GM18505 (cell line): ENCODE data around the gene PLCB2.

ENCODE experiments used
- ATAC-seq: cut with Tn5 transposase; IDR thresholded peaks from one replicate; pipeline ENCODE4 v1.9.1; 2021; ENCODE audit not compliant: unreplicated experiment
- POLR2A ChIP-seq: IDR thresholded peaks from 4 replicates; pipeline ENCODE4 v1.6.1; 2011; ENCODE audit warnings: borderline replicate concordance; ENCODE audit not compliant: insufficient read depth, insufficient read length; ENCODE audit errors: extremely low read depth

PLCB2 gene

DNA sequence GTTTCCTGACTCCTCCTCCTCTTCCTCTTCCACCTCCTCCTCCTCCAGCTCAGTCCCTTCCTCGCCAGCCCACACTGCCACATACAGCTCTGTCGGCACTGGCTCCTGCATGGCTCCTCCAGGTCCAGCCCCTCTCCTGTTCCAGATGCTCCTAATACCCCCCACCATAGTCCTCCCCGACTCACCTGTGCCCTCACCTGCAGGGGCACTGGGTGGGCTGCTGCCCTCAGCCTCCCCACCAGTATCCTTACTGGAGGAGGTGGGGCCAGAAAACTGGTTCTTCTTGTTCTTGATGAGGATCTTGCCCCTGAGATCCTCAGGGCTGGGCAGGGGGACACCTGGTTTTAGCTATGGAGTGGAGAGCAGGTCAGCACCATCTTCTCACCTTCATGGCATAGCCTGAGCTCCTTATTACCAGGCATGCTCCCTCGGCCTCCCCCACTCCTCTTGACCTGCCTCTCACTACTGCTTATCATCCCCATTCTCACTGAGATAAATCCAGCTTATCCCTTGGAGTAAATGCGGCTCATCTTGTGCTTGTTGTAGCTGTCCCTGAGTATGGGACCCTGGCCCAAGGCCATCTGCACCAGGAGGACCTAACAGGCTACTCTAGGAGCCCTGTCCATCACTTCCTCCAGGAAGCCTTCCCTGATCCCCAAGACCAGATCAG lies 11.0 kb downstream of the PLCB2 start:
- TF ChIP-seq POLR2A: no peak
- no peak for ATAC-seq

DNA sequence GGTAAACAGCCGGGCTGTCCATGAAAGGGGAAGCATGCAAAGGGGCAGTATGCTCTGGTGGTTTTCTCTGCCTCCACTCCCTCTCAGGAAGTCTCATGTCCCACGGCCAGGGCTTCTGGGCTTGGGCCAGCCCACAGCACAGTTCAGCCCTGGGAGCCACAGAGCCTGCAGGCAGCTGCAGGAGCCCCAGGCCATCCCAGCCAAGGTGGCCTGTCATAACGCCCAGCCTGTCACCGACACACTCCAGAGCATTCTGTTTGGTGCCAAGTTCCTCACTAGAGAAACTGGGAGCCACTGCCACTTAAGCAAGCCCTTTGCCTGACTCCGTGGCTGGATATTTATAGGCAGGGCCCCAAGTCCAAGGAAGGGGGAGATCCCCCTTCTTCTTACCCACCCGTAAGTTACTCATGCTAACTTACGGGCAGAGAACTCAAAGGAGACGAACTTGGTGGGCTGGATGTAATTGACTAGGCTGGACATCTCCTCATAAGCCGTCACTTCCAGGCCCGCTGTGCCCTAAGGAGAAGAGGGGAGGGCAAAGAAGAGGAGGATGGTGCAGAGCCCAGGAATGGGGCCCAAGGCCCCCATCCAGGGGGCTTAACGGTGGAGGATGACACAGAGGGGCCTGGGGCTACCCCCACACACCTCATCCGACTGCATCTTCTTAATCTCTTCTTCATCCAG lies 11.7 kb downstream of the PLCB2 start:
- no peak for TF ChIP-seq POLR2A
- no peak for ATAC-seq

GRCh38 chr15:40295297-40295696 lies 12.4 kb downstream of the PLCB2 start:
- no peak for TF ChIP-seq POLR2A
- ATAC-seq: no peak

DNA sequence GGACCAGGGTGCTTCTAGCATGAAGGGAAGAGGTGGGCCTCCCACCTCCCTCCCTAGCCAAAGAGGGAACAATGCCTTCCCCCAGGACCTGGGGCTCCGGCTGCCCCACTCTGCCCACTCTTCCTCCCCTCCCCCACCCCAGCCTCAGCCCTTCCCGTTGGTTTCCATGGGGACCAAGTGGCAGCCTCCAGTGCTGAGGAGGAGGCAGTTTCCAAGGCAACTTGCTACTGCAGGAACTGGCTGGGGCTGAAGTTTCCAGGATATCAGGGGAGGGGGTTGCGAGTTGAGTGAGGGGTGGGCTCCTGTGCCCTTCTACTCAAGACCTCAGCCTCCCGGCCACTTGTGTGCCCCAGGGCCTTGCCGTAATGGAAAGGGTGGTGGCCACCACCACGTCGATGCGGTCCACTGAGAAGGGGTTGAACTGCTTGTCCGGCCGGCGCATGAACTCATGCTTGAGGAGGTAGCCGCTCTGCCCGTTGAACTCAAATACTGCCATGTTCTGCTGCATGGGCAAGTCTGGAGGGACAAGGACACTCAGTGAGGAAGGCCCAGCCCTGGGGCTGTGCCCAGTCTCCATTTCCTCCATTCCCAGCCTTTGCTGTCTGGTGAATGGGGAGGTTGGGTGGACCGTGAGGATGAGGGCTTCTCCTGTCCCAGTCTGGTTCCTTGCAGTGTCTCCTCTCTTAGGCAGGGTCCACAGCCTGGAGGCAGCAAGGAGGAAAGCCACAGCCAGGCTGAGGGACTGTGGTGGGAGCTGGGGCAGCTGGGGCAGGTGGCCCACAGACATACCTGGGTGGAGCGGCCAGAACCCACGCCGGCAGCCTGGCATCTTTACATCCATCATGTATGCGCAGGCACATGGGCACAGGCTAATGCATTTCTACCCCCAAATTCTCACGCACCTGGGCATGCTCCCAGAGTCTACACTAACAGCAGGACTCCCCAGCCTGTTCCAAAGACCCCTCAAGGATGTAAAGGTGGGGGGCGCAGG lies 13.5 kb downstream of the PLCB2 start:
- no peak for ATAC-seq
- TF ChIP-seq POLR2A: no peak

GRCh38 chr15:40293006-40293405 lies 14.7 kb downstream of the PLCB2 start:
- TF ChIP-seq POLR2A: no peak
- no peak for ATAC-seq

- no peak for ATAC-seq
- TF ChIP-seq POLR2A: no peak
Measured at GRCh38 chr15:40292246-40292645, 15.5 kb downstream of the PLCB2 start.

DNA sequence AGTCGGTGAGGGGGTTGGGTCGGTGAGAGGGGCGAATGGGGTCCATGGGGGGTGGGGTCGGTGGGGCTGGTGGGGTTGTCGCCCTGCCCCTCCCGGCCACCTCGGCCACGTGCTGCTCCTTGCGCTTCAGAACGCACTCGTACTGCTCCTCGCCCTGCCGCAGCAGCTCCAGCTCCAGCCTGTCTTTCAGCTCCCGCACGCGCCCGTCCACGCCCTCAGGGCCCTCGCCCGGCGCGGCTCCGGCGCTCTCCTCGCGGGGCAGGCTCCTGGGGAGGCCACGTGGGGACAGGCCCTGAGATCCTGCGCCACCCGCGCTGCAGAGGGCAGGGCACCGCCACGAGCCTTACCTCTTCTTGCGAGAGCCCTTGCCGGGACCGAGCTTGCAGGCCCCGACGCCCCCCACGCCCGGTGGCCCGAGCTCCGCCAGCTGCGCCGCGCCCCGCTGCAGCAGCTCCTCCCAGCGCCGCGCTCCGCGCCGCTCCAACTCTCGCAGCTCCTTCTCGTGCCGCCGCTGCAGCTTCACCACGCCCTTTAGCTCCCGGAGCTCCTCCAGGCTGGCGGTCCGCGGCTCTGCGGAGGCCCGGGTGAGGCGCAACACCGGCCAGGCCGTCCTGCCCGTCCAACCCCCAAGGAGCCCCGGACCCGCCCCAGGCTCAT lies 16.7 kb downstream of the PLCB2 start:
- no peak for ATAC-seq
- no peak for TF ChIP-seq POLR2A

- no peak for TF ChIP-seq POLR2A
- ATAC-seq: no peak
Measured at GRCh38 chr15:40290545-40290917, 17.2 kb downstream of the PLCB2 start.

DNA sequence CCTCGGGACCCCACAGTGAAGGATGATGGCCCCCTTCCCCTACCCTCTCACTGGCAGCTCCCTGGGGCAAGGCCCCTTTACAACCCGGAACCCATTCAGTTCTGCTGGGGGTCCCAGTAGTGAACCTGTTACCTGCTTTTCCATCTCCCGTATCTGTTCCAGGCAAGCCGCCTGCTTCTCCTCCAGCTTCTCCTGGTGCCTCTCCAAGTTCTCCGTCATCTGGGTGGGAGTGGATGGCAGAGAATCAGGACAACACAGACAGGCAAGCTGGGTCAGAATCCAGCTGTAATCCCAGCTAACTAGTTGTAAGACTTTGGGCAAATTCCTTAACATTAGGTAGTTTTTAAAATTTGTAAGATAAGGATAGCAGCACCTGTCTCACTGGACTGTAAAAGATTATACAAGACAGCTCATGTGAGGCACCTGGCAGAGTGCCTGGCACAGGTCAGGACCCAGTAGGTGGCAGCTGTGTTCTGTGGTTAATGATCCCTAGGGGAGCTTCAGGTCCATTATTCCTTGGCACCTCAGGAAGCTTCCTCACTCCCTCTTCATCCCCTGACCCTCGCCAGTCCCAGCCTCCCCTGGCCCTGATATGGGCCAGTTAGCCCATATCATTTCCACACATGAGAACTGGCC lies 18.5 kb downstream of the PLCB2 start:
- no peak for TF ChIP-seq POLR2A
- ATAC-seq: no peak

GRCh38 chr15:40287968-40288367 lies 19.8 kb downstream of the PLCB2 start:
- no peak for ATAC-seq
- TF ChIP-seq POLR2A: no peak

GRCh38 chr15:40287505-40287904 lies 20.2 kb downstream of the PLCB2 start:
- TF ChIP-seq POLR2A: no peak
- no peak for ATAC-seq

DNA sequence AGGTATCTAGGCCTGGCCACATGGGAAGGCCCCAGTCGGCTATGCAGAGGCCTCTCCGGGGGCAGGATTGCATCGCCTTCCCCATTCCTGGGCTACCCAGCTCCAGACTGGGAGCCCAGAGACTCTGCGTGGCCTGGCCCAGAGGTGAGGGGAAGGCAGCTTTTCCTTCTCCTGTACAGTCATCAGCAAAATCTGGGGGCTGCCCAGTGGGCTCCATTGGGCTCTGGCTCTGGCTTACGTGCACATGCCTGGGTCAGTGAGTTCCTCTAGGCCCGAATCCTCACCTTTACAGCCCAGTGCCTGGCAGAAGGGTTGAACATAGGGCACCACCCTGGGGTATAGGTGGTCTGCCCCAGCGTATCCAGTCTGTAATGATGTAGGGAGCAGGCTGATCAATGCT lies 20.9 kb downstream of the PLCB2 start:
- no peak for TF ChIP-seq POLR2A
- ATAC-seq: no peak
